ENCODE measurements around the gene GPS1.

GPS1 gene

GRCh38 chr17:82061047-82061925 lies 9.6 kb downstream of the GPS1 start:
- DNase-seq: no peak

GRCh38 chr17:82062076-82062983 lies 10.6 kb downstream of the GPS1 start:
- DNase-seq: no peak

- no peak for DNase-seq
Observed at GRCh38 chr17:82062984-82063368, 11.3 kb downstream of the GPS1 start.

- DNase-seq: no peak
Observed at GRCh38 chr17:82063424-82064415, 12.0 kb downstream of the GPS1 start.

- DNase-seq: peak; percentile 37
Observed at GRCh38 chr17:82064433-82065192, 12.9 kb downstream of the GPS1 start.

- DNase-seq: peak; percentile 58
Observed at GRCh38 chr17:82065193-82065637, 13.5 kb downstream of the GPS1 start.

- peak; percentile 76 for DNase-seq
Observed at GRCh38 chr17:82065638-82066303, 14.1 kb downstream of the GPS1 start, which contains the start of gene DUS1L. TSS of gene DUS1L (minus strand) at chr17:82065804. CDS start at chr17:82065059, 745 bp downstream.

GRCh38 chr17:82070611-82071010 lies 18.9 kb downstream of the GPS1 start:
- DNase-seq: no peak

- DNase-seq: no peak
Observed at GRCh38 chr17:82072827-82073226, 21.1 kb downstream of the GPS1 start.

- no peak for DNase-seq
Observed at GRCh38 chr17:82073446-82073845, 21.7 kb downstream of the GPS1 start.

GRCh38 chr17:82076018-82076784 lies 24.5 kb downstream of the GPS1 start:
- DNase-seq: no peak

GRCh38 chr17:82076785-82077591 lies 25.3 kb downstream of the GPS1 start:
- no peak for DNase-seq

GRCh38 chr17:82077617-82078358 lies 26.1 kb downstream of the GPS1 start:
- peak; percentile 21 for DNase-seq

GRCh38 chr17:82078433-82078832 lies 26.7 kb downstream of the GPS1 start:
- DNase-seq: no peak

- DNase-seq: no peak
Observed at GRCh38 chr17:82079001-82079677, 27.4 kb downstream of the GPS1 start.

GRCh38 chr17:82080048-82080788 lies 28.5 kb downstream of the GPS1 start:
- no peak for DNase-seq

All from NCI-H69 (cell line).